HEK293 (cell line): ENCODE results near the gene FUT3.
"Not testable (repeated sequence)": the region's sequence is repeated elsewhere in the genome, so short reads cannot be mapped to it uniquely, and the experiment has no call there.

Source experiments
- CTCF ChIA-PET: fragments of 350-600 bp; formaldehyde crosslinking; extraction: SDS; loops from one replicate; lab custom pipeline; 2021; ENCODE audit warnings: antibody characterized with exemption; lab: Yijun Ruan, JAX
- POLR2A ChIA-PET: fragments of 300-600 bp; formaldehyde crosslinking; extraction: SDS; loops from one replicate; lab custom pipeline; 2020; ENCODE audit warnings: antibody characterized with exemption, inconsistent platforms; lab: Yijun Ruan, JAX
- H3K27ac ChIP-seq: fragments of 200-500 bp; sonication (Bioruptor generic); 2 replicates; pipeline ENCODE4 v1.5.1; 2014; ENCODE audit warnings: low read depth, low read length, control low read depth, inconsistent platforms; ENCODE audit errors: extremely low read depth
- H3K36me3 ChIP-seq, 2 experiments: fragments of 200-500 bp in 1 of 2; sonication (Bioruptor generic) in 1 of 2; 1 replicate in 1 of 2; 2 replicates in 1 of 2; pipeline ENCODE4 v1.5.1; 2014 to 2017; ENCODE audit warnings: inconsistent platforms in 2 of 2, low read length in 2 of 2; ENCODE audit not compliant: control insufficient read depth in 2 of 2, insufficient read depth in 1 of 2
- H3K4me1 ChIP-seq: fragments of 200-500 bp; sonication (Bioruptor generic); 2 replicates; pipeline ENCODE4 v1.5.1; 2014; ENCODE audit warnings: mild to moderate bottlenecking, low read length, inconsistent platforms; ENCODE audit not compliant: control insufficient read depth, insufficient read depth
- H3K4me3 ChIP-seq: 2 replicates; pipeline ENCODE4 v1.5.1; 2011; ENCODE audit warnings: low read depth, mild to moderate bottlenecking, control low read depth, low read length, moderate library complexity
- H3K9me3 ChIP-seq: fragments of 200-500 bp; sonication (Bioruptor generic); 2 replicates; pipeline ENCODE4 v1.5.1; 2014; ENCODE audit warnings: low read depth, low read length, inconsistent platforms; ENCODE audit not compliant: control insufficient read depth, insufficient read depth
- GLI4 ChIP-seq: fragments of 450-650 bp; formaldehyde crosslinking; IDR thresholded peaks from 2 replicates; pipeline ENCODE4 v1.5.1; 2016; ENCODE audit warnings: missing biosample characterization, missing genetic modification characterization
- GLIS1 ChIP-seq: fragments of 450-650 bp; formaldehyde crosslinking; IDR thresholded peaks from 2 replicates; pipeline ENCODE4 v1.5.1; 2016; ENCODE audit warnings: missing biosample characterization, missing genetic modification characterization
- OSR2 ChIP-seq: fragments of 450-650 bp; formaldehyde crosslinking; IDR thresholded peaks from 2 replicates; pipeline ENCODE4 v1.5.1; 2016; ENCODE audit warnings: missing biosample characterization, missing genetic modification characterization
- REST ChIP-seq: fragments of 450-650 bp; formaldehyde crosslinking; IDR thresholded peaks from 2 replicates; pipeline ENCODE4 v1.5.1; 2016; ENCODE audit warnings: missing biosample characterization, missing genetic modification characterization
- ZBTB10 ChIP-seq: fragments of 450-650 bp; formaldehyde crosslinking; IDR thresholded peaks from 2 replicates; pipeline ENCODE4 v1.5.1; 2016; ENCODE audit warnings: missing biosample characterization, missing genetic modification characterization
- ZBTB44 ChIP-seq: fragments of 450-650 bp; IDR thresholded peaks from 2 replicates; pipeline ENCODE4 v1.5.1; 2018; ENCODE audit warnings: missing biosample characterization, mild to moderate bottlenecking, missing genetic modification characterization
- ZIC2 ChIP-seq: fragments of 450-650 bp; formaldehyde crosslinking; IDR thresholded peaks from 2 replicates; pipeline ENCODE4 v1.5.1; 2016; ENCODE audit warnings: missing biosample characterization, missing genetic modification characterization
- ZNF292 ChIP-seq: fragments of 450-650 bp; formaldehyde crosslinking; IDR thresholded peaks from 2 replicates; pipeline ENCODE4 v1.5.1; 2016; ENCODE audit warnings: low read depth, missing biosample characterization, missing genetic modification characterization, borderline replicate concordance
- ZNF639 ChIP-seq: fragments of 450-650 bp; formaldehyde crosslinking; IDR thresholded peaks from 2 replicates; pipeline ENCODE4 v1.5.1; 2016; ENCODE audit warnings: missing biosample characterization, missing genetic modification characterization
- ZNF701 ChIP-seq: fragments of 450-650 bp; formaldehyde crosslinking; IDR thresholded peaks from 2 replicates; pipeline ENCODE4 v1.5.1; 2016; ENCODE audit warnings: missing biosample characterization, missing genetic modification characterization
- TF ChIP-seq, protein P1 (sequence below): fragments of 450-650 bp; formaldehyde crosslinking; IDR thresholded peaks from 2 replicates; pipeline ENCODE4 v1.5.1; 2016; ENCODE audit warnings: missing biosample characterization, missing genetic modification characterization
- TF ChIP-seq, protein P2 (sequence below): fragments of 450-650 bp; formaldehyde crosslinking; IDR thresholded peaks from 2 replicates; pipeline ENCODE4 v1.5.1; 2017; ENCODE audit warnings: missing biosample characterization, mild to moderate bottlenecking, missing genetic modification characterization, moderate library complexity
- TF ChIP-seq, protein P3 (sequence below): fragments of 450-650 bp; formaldehyde crosslinking; IDR thresholded peaks from 2 replicates; pipeline ENCODE4 v1.5.1; 2016; ENCODE audit warnings: missing biosample characterization, missing genetic modification characterization
- TF ChIP-seq, protein P4 (sequence below): sonication (generic); formaldehyde crosslinking; IDR thresholded peaks from 2 replicates; pipeline ENCODE4 v1.8.1; 2022; ENCODE audit warnings: mild to moderate bottlenecking, moderate library complexity, missing genetic modification reagents

FUT3 gene

GRCh38 chr19:5883157-5883873 lies 32.1 kb upstream of the FUT3 start:
- TF ChIP-seq, protein P1, sequence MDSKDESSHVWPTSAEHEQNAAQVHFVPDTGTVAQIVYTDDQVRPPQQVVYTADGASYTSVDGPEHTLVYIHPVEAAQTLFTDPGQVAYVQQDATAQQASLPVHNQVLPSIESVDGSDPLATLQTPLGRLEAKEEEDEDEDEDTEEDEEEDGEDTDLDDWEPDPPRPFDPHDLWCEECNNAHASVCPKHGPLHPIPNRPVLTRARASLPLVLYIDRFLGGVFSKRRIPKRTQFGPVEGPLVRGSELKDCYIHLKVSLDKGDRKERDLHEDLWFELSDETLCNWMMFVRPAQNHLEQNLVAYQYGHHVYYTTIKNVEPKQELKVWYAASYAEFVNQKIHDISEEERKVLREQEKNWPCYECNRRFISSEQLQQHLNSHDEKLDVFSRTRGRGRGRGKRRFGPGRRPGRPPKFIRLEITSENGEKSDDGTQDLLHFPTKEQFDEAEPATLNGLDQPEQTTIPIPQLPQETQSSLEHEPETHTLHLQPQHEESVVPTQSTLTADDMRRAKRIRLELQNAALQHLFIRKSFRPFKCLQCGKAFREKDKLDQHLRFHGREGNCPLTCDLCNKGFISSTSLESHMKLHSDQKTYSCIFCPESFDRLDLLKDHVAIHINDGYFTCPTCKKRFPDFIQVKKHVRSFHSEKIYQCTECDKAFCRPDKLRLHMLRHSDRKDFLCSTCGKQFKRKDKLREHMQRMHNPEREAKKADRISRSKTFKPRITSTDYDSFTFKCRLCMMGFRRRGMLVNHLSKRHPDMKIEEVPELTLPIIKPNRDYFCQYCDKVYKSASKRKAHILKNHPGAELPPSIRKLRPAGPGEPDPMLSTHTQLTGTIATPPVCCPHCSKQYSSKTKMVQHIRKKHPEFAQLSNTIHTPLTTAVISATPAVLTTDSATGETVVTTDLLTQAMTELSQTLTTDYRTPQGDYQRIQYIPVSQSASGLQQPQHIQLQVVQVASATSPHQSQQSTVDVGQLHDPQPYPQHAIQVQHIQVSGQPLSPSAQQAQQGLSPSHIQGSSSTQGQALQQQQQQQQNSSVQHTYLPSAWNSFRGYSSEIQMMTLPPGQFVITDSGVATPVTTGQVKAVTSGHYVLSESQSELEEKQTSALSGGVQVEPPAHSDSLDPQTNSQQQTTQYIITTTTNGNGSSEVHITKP = peak; percentile 90
- TF ChIP-seq GLIS1 (tag by site-specific recombination) (peak; percentile 23), ZNF639 (0 out of 2 replicates have a peak, but pooled peaks have one; percentile 22), ZIC2 (tag by site-specific recombination) (0 out of 2 replicates have a peak, but pooled peaks have one; percentile 8), OSR2 (tag by site-specific recombination) (0 out of 2 replicates have a peak, but pooled peaks have one; percentile 7)
- TF ChIP-seq, protein P2, sequence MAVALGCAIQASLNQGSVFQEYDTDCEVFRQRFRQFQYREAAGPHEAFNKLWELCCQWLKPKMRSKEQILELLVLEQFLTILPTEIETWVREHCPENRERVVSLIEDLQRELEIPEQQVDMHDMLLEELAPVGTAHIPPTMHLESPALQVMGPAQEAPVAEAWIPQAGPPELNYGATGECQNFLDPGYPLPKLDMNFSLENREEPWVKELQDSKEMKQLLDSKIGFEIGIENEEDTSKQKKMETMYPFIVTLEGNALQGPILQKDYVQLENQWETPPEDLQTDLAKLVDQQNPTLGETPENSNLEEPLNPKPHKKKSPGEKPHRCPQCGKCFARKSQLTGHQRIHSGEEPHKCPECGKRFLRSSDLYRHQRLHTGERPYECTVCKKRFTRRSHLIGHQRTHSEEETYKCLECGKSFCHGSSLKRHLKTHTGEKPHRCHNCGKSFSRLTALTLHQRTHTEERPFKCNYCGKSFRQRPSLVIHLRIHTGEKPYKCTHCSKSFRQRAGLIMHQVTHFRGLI = peak; percentile 75
- H3K9me3 ChIP-seq, POLR2A ChIA-PET, H3K4me1 ChIP-seq, H3K27ac ChIP-seq, H3K4me3 ChIP-seq, H3K36me3 ChIP-seq: not testable (repeated sequence)
- CTCF ChIA-PET = interaction anchor here (0.6 to 5.1 kb wide), 5 partner anchors 10 to 139 kb away, joined by 3 to 30 read pairs (median 4); no protein-coding TSS in a partner anchor

GRCh38 chr19:5882421-5882968 lies 31.2 kb upstream of the FUT3 start:
- ChIA-PET CTCF (interaction anchor here (0.7 to 5.1 kb wide), 3 partner anchors 78 to 94 kb away, joined by 3 to 30 read pairs (median 5); no protein-coding TSS in a partner anchor), POLR2A (no interaction called here)
- no peak overlapping the region for H3K4me3 ChIP-seq
- no peak overlapping the region for H3K27ac ChIP-seq
- no peaks in the 10 kb centered on the region for H3K9me3 ChIP-seq
- H3K36me3 ChIP-seq = no peaks in the 10 kb centered on the region
- H3K4me1 ChIP-seq = no peaks in the 10 kb centered on the region
- no peak for TF ChIP-seq ZBTB10 (tag by site-specific recombination)
- TF ChIP-seq, protein P3, sequence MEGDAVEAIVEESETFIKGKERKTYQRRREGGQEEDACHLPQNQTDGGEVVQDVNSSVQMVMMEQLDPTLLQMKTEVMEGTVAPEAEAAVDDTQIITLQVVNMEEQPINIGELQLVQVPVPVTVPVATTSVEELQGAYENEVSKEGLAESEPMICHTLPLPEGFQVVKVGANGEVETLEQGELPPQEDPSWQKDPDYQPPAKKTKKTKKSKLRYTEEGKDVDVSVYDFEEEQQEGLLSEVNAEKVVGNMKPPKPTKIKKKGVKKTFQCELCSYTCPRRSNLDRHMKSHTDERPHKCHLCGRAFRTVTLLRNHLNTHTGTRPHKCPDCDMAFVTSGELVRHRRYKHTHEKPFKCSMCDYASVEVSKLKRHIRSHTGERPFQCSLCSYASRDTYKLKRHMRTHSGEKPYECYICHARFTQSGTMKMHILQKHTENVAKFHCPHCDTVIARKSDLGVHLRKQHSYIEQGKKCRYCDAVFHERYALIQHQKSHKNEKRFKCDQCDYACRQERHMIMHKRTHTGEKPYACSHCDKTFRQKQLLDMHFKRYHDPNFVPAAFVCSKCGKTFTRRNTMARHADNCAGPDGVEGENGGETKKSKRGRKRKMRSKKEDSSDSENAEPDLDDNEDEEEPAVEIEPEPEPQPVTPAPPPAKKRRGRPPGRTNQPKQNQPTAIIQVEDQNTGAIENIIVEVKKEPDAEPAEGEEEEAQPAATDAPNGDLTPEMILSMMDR (tag by site-specific recombination) = no peak
- TF ChIP-seq REST (tag by site-specific recombination) = no peak
- TF ChIP-seq ZBTB44 (tag by site-specific recombination) = no peak
- no peak for TF ChIP-seq GLI4 (tag by site-specific recombination)
- no peak for TF ChIP-seq ZNF701 (tag by site-specific recombination)
- no peak for TF ChIP-seq ZNF292 (tag by site-specific recombination)
- TF ChIP-seq, protein P4, sequence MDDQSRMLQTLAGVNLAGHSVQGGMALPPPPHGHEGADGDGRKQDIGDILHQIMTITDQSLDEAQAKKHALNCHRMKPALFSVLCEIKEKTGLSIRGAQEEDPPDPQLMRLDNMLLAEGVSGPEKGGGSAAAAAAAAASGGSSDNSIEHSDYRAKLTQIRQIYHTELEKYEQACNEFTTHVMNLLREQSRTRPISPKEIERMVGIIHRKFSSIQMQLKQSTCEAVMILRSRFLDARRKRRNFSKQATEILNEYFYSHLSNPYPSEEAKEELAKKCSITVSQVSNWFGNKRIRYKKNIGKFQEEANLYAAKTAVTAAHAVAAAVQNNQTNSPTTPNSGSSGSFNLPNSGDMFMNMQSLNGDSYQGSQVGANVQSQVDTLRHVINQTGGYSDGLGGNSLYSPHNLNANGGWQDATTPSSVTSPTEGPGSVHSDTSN (CRISPR knock-in tag) = no peak
